ENCODE measurements around the gene POU2F2.

GRCh38 chr19:42068756-42069571, 63.3 kb downstream of the POU2F2 start:
- TF ChIP-seq CTCF (conservative IDR thresholded peaks at IDR 0.05) (no peak), ZFX (IDR thresholded peaks at IDR 0.05) (no peak)

All from C4-2B (cell line).